GM12892 (cell line): ENCODE data around the gene TMEM80.
A peak's percentile ranks its signal among the peaks of the same experiment; 100 is the strongest.

Experiments
- DNase-seq: peaks from one replicate; pipeline ENCODE4 v3.0.0; 2011; ENCODE audit not compliant: insufficient read length
- FAIRE-seq: peaks from 2 replicates; lab custom pipeline; 2011; peaks lifted over from hg19 to GRCh38; lab: Jason Lieb, UNC
- POLR2A ChIP-seq: IDR thresholded peaks from 2 replicates; pipeline ENCODE4 v1.6.1; 2011; ENCODE audit warnings: low read depth, low read length, control low read depth
- POLR2AphosphoS5 ChIP-seq: IDR thresholded peaks from 2 replicates; pipeline ENCODE4 v1.6.1; 2011; ENCODE audit warnings: low read depth, low read length, control low read depth
- TAF1 ChIP-seq: IDR thresholded peaks from 2 replicates; pipeline ENCODE4 v1.6.1; 2011; ENCODE audit warnings: low read depth, mild to moderate bottlenecking, control low read depth, low read length, borderline replicate concordance

The TMEM80 gene

GRCh38 chr11:720017-720641 lies 24.5 kb downstream of the TMEM80 start:
- no peak for TF ChIP-seq POLR2A
- TF ChIP-seq POLR2AphosphoS5 = no peak
- TF ChIP-seq TAF1 = no peak
- DNase-seq (no peak), FAIRE-seq (no peak)

GRCh38 chr11:720642-721246 lies 25.1 kb downstream of the TMEM80 start:
- FAIRE-seq (peak; percentile 85), DNase-seq (peak; percentile 91)

GRCh38 chr11:721247-721740 lies 25.7 kb downstream of the TMEM80 start:
- FAIRE-seq (peak; percentile 17), DNase-seq (no peak)

More at GRCh38 chr11:720642-721246, 25.1 kb downstream of the TMEM80 start:
- no peak for TF ChIP-seq POLR2A
- TF ChIP-seq TAF1 = no peak
- TF ChIP-seq POLR2AphosphoS5 = no peak

GRCh38 chr11:721741-722345 lies 26.2 kb downstream of the TMEM80 start:
- FAIRE-seq (peak; percentile 83), DNase-seq (no peak)
- TF ChIP-seq POLR2A (no peak), POLR2AphosphoS5 (no peak), TAF1 (no peak)

More at GRCh38 chr11:721247-721740, 25.7 kb downstream of the TMEM80 start:
- TF ChIP-seq POLR2A (no peak), POLR2AphosphoS5 (no peak), TAF1 (no peak)

- DNase-seq (no peak), FAIRE-seq (no peak)
- TF ChIP-seq POLR2A (no peak), TAF1 (no peak), POLR2AphosphoS5 (no peak)
These were observed 26.8 kb downstream of the TMEM80 start for GRCh38 chr11:722346-722811.

GRCh38 chr11:723120-723883 lies 27.7 kb downstream of the TMEM80 start:
- TF ChIP-seq POLR2A (no peak), POLR2AphosphoS5 (no peak), TAF1 (no peak)
- DNase-seq = no peak
- FAIRE-seq = peak; percentile 96

- DNase-seq = no peak
- FAIRE-seq = peak; percentile 24
- TF ChIP-seq POLR2A (no peak), TAF1 (no peak)
These were observed 28.6 kb downstream of the TMEM80 start for GRCh38 chr11:724049-724777.

GRCh38 chr11:724778-725386 lies 29.3 kb downstream of the TMEM80 start:
- FAIRE-seq = no peak
- TF ChIP-seq TAF1 = no peak
- TF ChIP-seq POLR2AphosphoS5 = no peak
- no peak for TF ChIP-seq POLR2A
- DNase-seq = no peak

GRCh38 chr11:725624-726202 lies 30.1 kb downstream of the TMEM80 start:
- FAIRE-seq = peak; percentile 80
- DNase-seq = no peak
- TF ChIP-seq POLR2AphosphoS5 (no peak), POLR2A (no peak), TAF1 (no peak)

GRCh38 chr11:726278-727220 lies 30.9 kb downstream of the TMEM80 start:
- no peak for TF ChIP-seq TAF1
- 0 out of 2 replicates have a peak, but pooled peaks have one; percentile 32 for TF ChIP-seq POLR2AphosphoS5
- peak; percentile 32; the same call in 1 of the 2 replicates for TF ChIP-seq POLR2A
- DNase-seq = peak; percentile 72
- peak; percentile 97 for FAIRE-seq
